Motor neuron (in vitro differentiated cells): Measurements from ENCODE around the gene DEF6. TPM values are rescaled to one million over a fixed set of nuclear protein-coding genes. Genes with fewer than 3 reads are reported as not detected.
A peak's percentile ranks its signal among the peaks of the same experiment; 100 is the strongest.

Source experiments
- ATAC-seq, 8 experiments: fragments of 200-7000 bp; cut with Tn5 transposase; replicated peaks in 6 of 8; 2 replicates each; pipeline ENCODE4 v1.8.0; 2021; ENCODE audit warnings: mild to moderate bottlenecking in 8 of 8, moderate library complexity in 8 of 8
- H3K27ac ChIP-seq, 2 donors: fragments of 250-450 bp; sonication (Bioruptor Pico); 2 replicates each; pipeline ENCODE4 v1.9.0; 2021; ENCODE audit warnings: antibody characterized with exemption in 2 of 2, mild to moderate bottlenecking in 2 of 2, moderate library complexity in 1 of 2
- H3K4me1 ChIP-seq, 2 donors: fragments of 250-450 bp; sonication (Bioruptor Pico); replicated peaks in 1 of 2; 2 replicates each; pipeline ENCODE4 v1.6.1; 2021; ENCODE audit warnings: antibody characterized with exemption in 2 of 2, mild to moderate bottlenecking in 2 of 2, moderate library complexity in 1 of 2
- H3K4me3 ChIP-seq, 5 donors: fragments of 250-450 bp; sonication (Bioruptor Pico); 2 replicates each; pipeline ENCODE4 v1.9.0; 2021; ENCODE audit warnings: antibody characterized with exemption in 5 of 5, mild to moderate bottlenecking in 5 of 5, moderate library complexity in 4 of 5
- WGBS, 10 experiments: fragments of 450-650 bp; shearing (Covaris generic); methylation state at CpG; one replicate each; pipeline ENCODE4 v1.0.0; 2022; 5-methylcytosine and 5-hydroxymethylcytosine counted together
- in situ Hi-C, 9 experiments: fragments of 400-800 bp; cut with MboI; loops; one replicate each; pipeline ENCODE4 v1.15.0; 2021; ENCODE audit warnings: low sequenced_read_pairs in 9 of 9, low pct_unique_long_range_greater_than_20kb in 2 of 9; ENCODE audit not compliant: unreplicated experiment in 9 of 9
- total RNA-seq, 8 experiments: library from RNA; unstranded; fragments of 300-600 nt; gene quantifications; 2 replicates each; pipeline versions ENCODE4 v1.2.3 to v1.2.4, GENCODE V29; 2022

Gene DEF6
- 1 to 10 TPM in 3 of 8 experiments, under 1 TPM in 5; 0.50 to 4.5 (median 0.84) TPM for total RNA-seq

GRCh38 chr6:35297601-35298481 is at the start of gene DEF6:
Gene DEF6, plus strand, starts transcription at chr6:35297818. Its CDS starts 39 bp downstream, at chr6:35297857.
- peak; percentile 77 to 96 (median 88) for ATAC-seq
- H3K4me1 ChIP-seq, result peaks cover 4 to 11% of the 10 kb centered on the region in 2 donors
- WGBS, 10 experiments, result 21 to 100% (median 35%) methylated on average over 1 to 17 of the region's 35 CpGs; no CpG with 5 or more reads in 3 of the 10 experiments
- in situ Hi-C loops, result no loop called here
- H3K4me3 ChIP-seq, result no peak within 1 kb of the TSS
- no peak within 1 kb of the TSS for H3K27ac ChIP-seq

- WGBS, 10 experiments, result 50 to 100% (median 67%) methylated on average over 1 to 3 of the region's 3 CpGs; no CpG with 5 or more reads in 3 of the 10 experiments
- H3K27ac ChIP-seq, result no peak overlapping the region
Observed at GRCh38 chr6:35248300-35248699, 49.3 kb upstream of the DEF6 start.

GRCh38 chr6:35248965-35249364 is 48.7 kb upstream of the DEF6 start:
- 0 to 83% (median 40%) methylated on average over 1 to 2 of the region's 3 CpGs; no CpG with 5 or more reads in 5 of the 10 experiments for WGBS, 10 experiments
- Histone ChIP-seq H3K4me3 (no peak overlapping the region), H3K27ac (no peak overlapping the region), H3K4me1 (no peaks in the 10 kb centered on the region)
- in situ Hi-C loops, result loop anchor here in 4 of 9 experiments (25.0 kb wide), 2 partner anchors 112 to 262 kb away; partner anchors contain the start of gene TCP11 (in 1 of the 4)
- no peak for ATAC-seq

More at GRCh38 chr6:35248300-35248699, 49.3 kb upstream of the DEF6 start:
- H3K4me3 ChIP-seq, result no peak overlapping the region
- ATAC-seq, result peak in 2 of 8 experiments; percentile 29 to 34
- in situ Hi-C loops, result loop anchor here in 4 of 9 experiments (25.0 kb wide), 2 partner anchors 111 to 261 kb away; partner anchors contain the start of gene TCP11 (in 1 of the 4)
- H3K4me1 ChIP-seq, result no peaks in the 10 kb centered on the region

- in situ Hi-C loops, result no loop called here
- 67 to 96% (median 95%) methylated on average over 1 to 3 of the region's 3 CpGs; no CpG with 5 or more reads in 5 of the 10 experiments for WGBS, 10 experiments
- no peak overlapping the region for H3K27ac ChIP-seq
- H3K4me3 ChIP-seq, result no peak overlapping the region
- H3K4me1 ChIP-seq, result no peaks in the 10 kb centered on the region
- no peak for ATAC-seq
Observed at GRCh38 chr6:35251949-35252348, 45.7 kb upstream of the DEF6 start.

- no peak overlapping the region for H3K4me3 ChIP-seq
- no peak overlapping the region for H3K27ac ChIP-seq
- peaks cover 4 to 7% of the 10 kb centered on the region in 2 donors for H3K4me1 ChIP-seq
- WGBS, 10 experiments, result 100% methylated on average over 1 of the region's 1 CpG; no CpG with 5 or more reads in 9 of the 10 experiments
- in situ Hi-C loops, result no loop called here
- ATAC-seq, result no peak
Observed at GRCh38 chr6:35253249-35253648, 44.4 kb upstream of the DEF6 start.

- in situ Hi-C loops, result no loop called here
- Histone ChIP-seq H3K4me1 (peaks cover 15 to 17% of the 10 kb centered on the region in 2 donors), H3K27ac (peak overlapping the region; percentile 81 to 86), H3K4me3 (peak overlapping the region; percentile 63 to 98 (median 88))
- no peak for ATAC-seq
- WGBS, 10 experiments, result 0 to 47% (median 20%) methylated on average over 1 to 7 of the region's 7 CpGs; no CpG with 5 or more reads in 1 of the 10 experiments
Observed at GRCh38 chr6:35258336-35258735, 39.3 kb upstream of the DEF6 start.

GRCh38 chr6:35258858-35259193 is 38.8 kb upstream of the DEF6 start:
- WGBS, 10 experiments, result 0% methylated on average over 1 to 14 of the region's 20 CpGs; no CpG with 5 or more reads in 6 of the 10 experiments
- in situ Hi-C loops, result no loop called here
- Histone ChIP-seq H3K4me3 (peak overlapping the region; percentile 63 to 98 (median 88)), H3K4me1 (peaks cover 15 to 17% of the 10 kb centered on the region in 2 donors), H3K27ac (peak overlapping the region; percentile 81 to 86)
- ATAC-seq, result peak; percentile 10 to 54 (median 23)

GRCh38 chr6:35259194-35259947 is 38.2 kb upstream of the DEF6 start, which contains the start of gene ZNF76:
Gene ZNF76, plus strand, starts transcription at chr6:35259735. Its CDS starts 21,417 bp downstream, at chr6:35281152.
- Histone ChIP-seq H3K27ac (peak within 1 kb of the TSS; percentile 94 to 96), H3K4me1 (peaks cover 15 to 17% of the 10 kb centered on the region in 2 donors), H3K4me3 (peak within 1 kb of the TSS; percentile 63 to 98 (median 88))
- peak; percentile 83 to 96 (median 92) for ATAC-seq
- in situ Hi-C loops, result no loop called here
- WGBS, 10 experiments, result 0% methylated on average over 6 to 10 of the region's 82 CpGs; no CpG with 5 or more reads in 8 of the 10 experiments

- 0 to 18% (median 2%) methylated on average over 1 to 6 of the region's 23 CpGs; no CpG with 5 or more reads in 4 of the 10 experiments for WGBS, 10 experiments
- Histone ChIP-seq H3K4me3 (peak overlapping the region; percentile 63 to 98 (median 88)), H3K4me1 (peaks cover 15 to 17% of the 10 kb centered on the region in 2 donors), H3K27ac (peak overlapping the region; percentile 94 to 96)
- ATAC-seq, result peak in 5 of 8 experiments; percentile 19 to 64 (median 39)
- in situ Hi-C loops, result no loop called here
Observed at GRCh38 chr6:35259948-35260590, 37.5 kb upstream of the DEF6 start.

GRCh38 chr6:35260591-35261570 is 36.7 kb upstream of the DEF6 start:
- H3K27ac ChIP-seq, result peak overlapping the region; percentile 94 to 96
- 49 to 100% (median 81%) methylated on average over 1 to 6 of the region's 6 CpGs; no CpG with 5 or more reads in 1 of the 10 experiments for WGBS, 10 experiments
- ATAC-seq, result peak in 1 of 8 experiments; percentile 8
- H3K4me3 ChIP-seq, result peak overlapping the region; percentile 63 to 98 (median 88)
- in situ Hi-C loops, result no loop called here
- H3K4me1 ChIP-seq, result peaks cover 15 to 17% of the 10 kb centered on the region in 2 donors

- Histone ChIP-seq H3K27ac (no peak overlapping the region), H3K4me3 (no peak overlapping the region), H3K4me1 (peaks cover 15 to 16% of the 10 kb centered on the region in 2 donors)
- in situ Hi-C loops, result no loop called here
- no peak for ATAC-seq
- 25 to 100% (median 87%) methylated on average over 1 of the region's 2 CpGs; no CpG with 5 or more reads in 2 of the 10 experiments for WGBS, 10 experiments
Observed at GRCh38 chr6:35262596-35262995, 35.0 kb upstream of the DEF6 start.
